Activated effector memory CD4-positive, alpha-beta T cell treated with anti-CD3 and anti-CD28 coated beads, Interleukin-2, amount 50 U/mL, for 16 hours (primary cell): ENCODE measurements around the gene C6orf136.
A peak's percentile ranks its signal among the peaks of the same experiment; 100 is the strongest.

Experiments used
- DNase-seq: peaks from one replicate; pipeline ENCODE4 v3.0.0-alpha.2; 2020

C6orf136 gene, protein sequence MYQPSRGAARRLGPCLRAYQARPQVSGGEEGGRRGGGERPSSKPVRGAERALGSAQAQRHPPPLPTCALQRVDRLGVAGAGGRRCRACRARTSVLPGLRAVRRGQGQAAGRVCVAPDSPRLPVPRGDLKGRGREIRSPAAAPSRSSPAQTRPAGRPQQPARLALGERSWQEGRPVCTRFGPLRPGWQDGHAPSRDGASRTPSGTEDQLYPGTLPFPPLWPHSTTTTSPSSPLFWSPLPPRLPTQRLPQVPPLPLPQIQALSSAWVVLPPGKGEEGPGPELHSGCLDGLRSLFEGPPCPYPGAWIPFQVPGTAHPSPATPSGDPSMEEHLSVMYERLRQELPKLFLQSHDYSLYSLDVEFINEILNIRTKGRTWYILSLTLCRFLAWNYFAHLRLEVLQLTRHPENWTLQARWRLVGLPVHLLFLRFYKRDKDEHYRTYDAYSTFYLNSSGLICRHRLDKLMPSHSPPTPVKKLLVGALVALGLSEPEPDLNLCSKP

DNA sequence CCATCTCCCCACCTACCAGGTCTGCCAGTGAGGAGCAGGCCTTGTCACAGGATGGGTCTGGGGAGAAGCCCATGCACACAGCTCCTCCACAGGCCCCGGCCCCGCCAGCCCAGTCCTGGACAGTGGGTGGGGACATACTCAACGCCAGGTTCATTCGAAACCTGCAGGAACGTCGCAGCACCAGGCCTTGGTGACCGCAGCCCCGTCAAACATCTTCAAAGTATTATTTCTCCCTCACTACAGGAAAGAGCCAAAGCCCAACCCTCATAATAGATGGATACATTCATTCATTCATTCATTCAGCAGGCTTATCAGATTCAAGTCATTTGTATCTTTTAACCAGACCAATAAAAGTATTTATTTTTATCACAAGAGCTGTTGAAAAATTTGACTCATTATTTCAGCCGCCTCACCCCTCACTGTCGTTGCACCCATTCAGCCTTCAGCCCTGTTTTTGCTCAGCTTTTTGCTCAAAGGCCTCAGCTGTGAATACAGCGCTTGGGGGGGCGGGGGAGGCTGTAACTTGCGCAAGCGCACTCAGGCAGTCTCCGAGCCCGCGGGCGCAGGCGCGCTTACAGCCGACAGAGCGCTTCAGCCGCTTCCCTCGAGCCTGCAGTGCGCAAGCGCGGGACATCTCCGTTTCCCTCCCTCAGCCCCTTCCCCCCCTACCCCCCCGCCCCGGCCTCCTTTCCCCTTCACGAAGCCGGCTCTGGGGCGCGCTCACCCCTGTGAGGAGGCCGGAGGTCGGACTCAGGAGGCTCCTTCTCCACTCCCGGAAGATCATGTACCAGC lies at the start of gene C6orf136:
C6orf136 (plus strand) TSS at position 684 of the 792 bp plus-strand sequence; CDS start at position 783, 99 bp downstream.
- DNase-seq = peak; percentile 97

DNA sequence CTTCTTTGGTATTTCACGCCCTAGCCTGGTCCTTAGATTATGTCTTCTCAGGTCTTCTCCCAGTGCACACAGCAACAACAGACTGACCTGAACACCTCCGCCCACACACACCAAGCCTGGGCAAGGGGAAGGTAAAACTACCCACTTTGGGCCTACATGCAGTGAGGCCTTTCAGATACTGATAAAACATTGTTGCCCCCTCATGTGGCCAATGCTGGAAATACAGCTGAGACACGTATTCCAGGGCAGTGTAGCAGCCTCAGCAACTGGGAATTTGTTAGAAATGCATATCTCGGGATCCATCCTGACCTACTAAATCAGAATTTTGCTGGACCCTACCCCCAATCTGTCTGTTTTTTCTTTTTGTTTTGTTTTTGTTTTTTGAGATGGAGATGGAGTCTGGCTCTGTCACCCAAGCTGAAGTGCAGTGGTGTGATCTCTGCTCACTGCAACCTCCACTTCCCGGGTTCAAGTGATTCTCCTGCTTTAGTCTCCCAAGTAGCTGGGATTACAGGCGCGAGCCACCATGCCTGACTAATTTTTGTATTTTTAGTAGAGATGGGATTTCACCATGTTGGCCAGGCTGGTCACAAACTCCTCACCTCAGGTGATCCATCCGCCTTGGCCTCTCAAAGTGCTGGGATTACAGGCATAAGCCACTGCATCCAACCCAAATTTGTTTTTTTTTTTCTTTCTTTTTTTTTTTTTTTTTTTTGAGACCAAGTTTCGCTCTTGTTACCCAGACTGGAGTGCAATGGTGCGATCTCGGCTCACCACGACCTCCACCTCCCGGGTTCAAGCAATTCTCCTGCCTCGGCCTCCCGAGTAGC lies 49.4 kb upstream of the C6orf136 start:
- DNase-seq = peak; percentile 91

DNA sequence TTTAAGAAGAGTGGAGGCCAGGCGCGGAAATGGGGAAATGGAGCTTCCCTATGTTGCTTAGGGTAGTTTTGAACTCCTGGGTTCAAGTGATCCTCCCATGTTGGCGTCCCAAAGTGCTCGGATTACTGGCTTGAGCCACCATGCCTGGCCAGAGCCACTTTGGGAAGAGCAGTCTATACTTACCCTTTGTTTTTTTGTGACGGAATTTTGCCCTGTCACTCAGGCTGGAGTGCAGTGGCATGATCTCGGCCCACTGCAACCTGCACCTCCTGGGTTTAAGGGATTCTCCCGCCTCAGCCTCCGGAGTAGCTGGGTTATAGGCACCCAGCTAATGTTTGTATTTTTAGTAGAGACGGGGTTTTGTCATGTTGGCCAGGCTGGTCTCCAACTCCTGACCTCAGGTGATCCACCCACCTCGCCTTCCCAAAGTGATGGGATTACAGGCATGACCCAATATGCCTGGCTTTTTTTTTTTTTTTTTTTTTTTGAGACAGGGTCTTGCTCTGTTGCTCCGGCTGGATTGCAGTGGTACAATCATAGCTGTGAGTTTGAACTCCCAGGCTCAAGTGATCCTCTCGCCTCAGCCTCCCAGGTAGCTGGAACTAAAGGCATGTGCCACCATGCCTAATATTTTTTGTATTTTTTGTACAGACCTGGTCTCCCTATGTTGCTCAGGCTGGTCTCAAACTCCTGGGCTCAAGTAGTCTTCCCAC lies 47.9 kb upstream of the C6orf136 start:
- no peak for DNase-seq

DNA sequence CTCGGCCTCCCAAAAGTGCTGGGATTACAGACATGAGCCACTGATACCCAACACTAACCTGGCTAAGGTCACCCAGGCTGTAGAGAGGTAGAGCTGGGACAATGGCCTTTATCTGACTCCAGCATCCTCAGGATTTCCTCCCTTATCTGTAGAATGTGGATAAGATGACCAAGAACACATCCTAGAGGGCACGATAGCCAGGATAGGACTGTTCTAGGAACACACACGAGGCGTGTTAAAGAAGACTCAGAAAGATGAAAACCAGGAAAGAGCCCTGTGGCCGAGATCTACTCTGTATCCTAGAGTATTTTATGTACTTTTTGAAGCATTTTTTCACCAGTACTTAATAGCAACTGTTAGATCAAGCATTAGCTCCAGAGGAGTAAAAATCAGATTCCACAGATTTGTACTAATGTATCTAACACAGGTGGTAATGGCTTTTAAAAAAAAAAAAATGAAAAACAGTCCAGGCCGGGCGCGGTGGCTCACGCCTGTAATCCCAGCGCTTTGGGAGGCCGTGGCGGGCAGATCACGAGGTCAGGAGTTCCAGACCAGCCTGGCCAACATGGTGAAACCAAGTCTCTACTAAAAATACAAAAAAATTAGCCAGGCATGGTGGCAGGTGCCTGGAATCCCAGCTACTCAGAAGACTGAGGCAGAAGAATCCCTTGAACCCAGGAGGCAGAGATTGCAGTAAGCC lies 47.2 kb upstream of the C6orf136 start:
- no peak for DNase-seq

DNA sequence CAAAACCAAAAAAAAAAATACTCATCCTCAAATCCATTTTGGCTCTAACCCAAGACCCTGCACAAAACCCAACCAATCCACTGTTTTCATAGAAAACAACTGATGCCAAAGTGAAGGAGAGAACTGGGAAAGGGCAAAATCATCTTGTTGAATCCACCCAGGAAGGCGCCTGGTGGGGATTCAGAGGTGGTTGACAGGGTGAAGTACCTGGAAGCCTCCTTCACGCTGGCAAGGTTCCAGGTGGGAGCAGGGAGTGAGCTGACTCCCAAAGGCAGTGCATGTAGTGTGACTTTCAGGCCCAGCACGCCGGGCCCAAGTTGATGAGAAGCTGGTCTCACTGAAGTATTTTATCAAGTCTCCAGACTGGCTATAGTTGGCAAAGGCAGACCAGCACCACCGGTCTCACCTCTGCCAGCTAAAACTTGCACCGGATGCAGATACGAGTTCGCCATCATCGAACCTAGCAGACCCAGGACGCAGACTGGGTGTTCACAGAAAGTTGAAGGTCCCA lies 46.4 kb upstream of the C6orf136 start:
- DNase-seq = no peak

DNA sequence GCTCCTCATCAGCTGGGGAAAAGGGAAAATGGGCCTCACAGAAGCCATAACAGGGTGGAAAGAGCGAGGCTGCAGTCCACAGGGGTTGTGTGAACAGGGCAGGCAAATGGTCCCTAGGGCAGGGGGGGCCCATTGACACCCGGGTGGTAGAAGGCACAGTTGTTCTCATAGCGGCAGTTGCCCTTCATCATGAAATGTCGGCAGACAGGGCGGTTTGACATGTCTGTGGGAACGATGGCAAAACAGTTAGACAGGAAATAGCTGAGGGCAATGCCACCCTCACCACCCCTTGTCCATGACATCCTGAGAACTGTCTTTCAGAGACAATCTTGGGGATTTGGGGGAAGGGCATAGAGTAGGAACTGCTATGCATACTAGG lies 45.5 kb upstream of the C6orf136 start:
- DNase-seq = no peak

DNA sequence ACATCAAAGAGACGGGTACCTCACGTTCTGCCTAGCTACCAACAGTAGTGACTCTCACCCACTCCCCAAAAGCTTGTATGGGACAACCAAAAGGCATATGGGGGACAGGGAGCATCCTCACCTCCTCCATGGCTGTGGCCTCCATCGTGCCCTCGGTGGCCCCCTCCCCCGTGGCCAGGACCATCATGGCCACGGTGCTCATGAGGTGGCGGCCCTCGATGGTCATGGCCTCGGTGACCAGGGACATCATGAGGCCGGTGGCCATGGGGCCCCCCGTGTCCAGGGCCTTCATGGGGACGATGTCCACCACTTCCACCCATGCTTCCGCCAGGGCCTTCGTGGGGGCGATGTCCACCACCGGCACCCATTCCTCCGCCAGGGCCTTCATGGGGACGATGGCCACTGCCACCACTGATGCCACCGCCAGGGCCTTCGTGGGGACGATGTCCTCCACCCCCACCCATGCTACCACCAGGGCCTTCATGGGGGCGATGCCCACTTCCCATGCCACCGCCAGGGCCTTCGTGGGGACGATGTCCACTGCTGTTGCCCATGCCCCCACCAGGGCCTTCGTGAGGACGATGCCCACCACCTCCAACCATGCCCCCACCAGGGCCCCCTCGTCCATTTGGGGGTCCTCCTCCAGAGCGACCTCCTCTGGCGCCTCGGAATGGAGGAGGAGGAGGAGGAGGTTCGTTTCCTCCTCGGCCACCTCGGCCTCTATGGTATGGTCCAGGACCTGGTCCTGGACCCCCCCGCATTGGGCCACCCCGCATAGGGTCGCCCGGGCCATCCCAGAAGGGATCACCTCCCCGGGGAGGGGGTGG lies 44.9 kb upstream of the C6orf136 start:
- DNase-seq = no peak

DNA sequence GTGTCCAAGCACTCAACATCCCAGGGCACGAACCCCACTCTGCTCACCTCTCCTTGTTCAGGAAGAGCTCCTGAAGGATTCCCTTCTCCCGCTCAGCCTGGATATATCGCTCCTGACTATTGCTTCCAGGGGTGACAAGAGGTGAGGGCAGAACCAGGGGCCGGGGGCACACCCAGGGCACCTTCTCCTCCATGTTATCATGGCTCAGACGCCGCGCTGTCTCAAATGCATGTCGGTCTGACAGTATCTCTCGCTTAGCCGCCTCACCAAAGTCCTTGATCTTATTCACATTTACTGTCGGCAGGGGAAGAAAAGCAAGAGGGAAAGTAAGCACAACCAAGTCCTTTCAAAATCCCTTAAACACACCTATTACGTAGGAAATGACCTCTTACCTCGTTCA lies 43.0 kb upstream of the C6orf136 start:
- DNase-seq = peak; percentile 48

DNA sequence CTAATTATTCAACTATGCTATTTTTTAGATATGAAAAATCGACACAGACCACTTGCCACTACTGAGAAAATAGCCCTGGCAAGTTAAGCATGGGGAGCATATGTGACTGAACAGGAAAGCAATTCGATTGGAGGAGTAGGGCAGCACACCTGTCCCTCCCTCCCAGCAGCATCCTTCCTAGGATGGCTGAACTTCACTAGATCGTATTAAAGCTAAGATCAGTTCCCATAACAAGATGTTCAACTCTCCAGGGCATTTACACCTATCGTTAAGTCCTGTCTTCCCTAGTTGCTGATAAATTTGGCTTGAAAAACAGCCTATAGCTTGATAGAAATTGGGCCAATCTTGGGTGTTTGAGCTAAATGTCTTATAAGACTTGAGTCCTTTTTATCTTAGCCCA lies 36.9 kb upstream of the C6orf136 start:
- peak; percentile 12 for DNase-seq

DNA sequence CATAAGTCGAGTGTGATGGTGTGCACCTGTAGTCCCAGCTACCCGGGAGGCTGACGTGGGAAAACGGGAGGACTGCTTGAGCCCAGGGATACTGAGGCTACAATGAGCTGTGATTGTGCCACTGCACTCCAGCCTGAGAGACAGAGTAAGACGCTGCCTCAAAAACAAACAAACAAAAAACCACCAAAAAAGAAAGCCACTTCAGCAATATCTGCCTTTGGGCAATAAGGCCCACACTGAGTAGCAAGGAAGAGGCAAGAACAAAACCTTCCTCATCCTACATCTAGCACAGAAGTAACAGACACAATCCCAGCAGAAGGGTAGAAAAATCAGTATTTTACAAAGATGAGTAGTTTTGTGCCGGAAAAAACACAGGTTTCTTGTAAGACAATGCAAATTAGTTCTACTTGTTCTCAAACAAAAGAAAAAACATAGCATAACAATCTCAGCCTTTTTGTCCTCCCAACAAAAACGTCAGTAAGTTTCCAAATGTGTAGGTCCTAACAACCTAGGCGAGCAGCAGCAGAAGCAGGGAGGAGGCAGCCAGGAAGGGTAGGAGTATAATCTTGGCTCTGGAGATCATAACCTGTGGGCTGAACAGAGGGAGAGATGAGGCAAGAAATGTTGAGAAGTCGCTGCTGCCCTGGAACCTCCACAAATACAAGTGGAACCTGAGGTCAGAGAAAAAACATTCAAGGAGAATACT lies 35.6 kb upstream of the C6orf136 start:
- DNase-seq = peak; percentile 38

DNA sequence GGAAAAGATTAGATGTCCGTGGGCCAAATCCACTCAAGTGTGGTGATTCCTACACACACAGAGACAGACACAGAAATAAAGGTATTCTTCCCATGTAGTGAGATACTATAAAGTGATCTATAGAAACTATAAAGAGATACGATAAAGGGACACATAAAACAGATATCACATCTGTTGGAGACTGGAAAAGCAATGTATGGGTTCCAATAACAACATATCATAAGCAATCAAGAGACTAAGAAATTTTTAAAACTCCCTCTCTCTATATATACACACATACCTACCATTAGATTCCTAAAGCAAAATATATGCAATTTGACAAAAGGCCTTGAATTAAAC lies 35.1 kb upstream of the C6orf136 start:
- DNase-seq = no peak

DNA sequence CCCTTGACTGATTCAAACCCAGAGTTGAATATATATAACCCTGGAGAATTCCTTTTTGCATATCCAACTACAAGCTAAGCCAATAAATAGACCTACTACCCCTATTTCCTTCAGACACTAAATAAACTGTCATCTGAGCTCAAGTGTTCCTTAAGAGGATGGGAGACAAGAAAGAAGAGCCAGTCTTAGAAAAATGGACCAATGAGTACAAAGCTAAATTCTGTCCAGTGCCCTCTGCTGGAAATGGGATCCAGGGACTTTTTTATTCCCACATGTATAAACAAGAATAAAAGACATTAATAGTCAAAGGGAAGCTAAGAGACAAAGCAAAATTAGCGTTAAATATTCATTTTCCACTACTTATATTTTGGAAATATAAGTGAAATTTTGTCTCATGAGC lies 34.7 kb upstream of the C6orf136 start:
- no peak for DNase-seq

DNA sequence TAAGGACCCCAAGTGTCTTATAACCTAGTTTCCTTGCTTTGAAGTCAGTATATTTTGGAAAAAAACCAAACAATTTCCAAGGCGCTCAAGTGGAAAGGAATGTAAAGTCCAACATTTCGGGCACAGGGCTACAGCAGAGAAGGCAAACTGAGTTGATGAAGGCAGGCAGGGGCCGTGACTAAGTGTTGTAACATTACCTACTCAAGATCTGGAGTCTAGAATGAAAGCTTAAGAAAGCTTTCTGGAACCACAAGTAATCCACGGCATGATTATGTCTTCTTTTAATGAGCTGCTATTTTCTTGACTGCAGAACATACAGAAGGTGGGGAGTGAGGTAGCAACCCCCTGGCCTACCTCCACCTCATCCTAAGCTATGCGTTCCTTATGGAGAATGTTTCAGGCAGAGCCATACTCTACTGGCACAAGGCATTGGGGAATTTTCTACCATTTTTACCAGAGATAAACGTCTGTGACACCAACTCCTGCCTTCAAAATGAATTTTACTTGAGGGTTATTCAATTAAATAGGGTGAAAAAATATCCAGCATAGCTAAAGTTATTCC lies 34.2 kb upstream of the C6orf136 start:
- peak; percentile 53 for DNase-seq

DNA sequence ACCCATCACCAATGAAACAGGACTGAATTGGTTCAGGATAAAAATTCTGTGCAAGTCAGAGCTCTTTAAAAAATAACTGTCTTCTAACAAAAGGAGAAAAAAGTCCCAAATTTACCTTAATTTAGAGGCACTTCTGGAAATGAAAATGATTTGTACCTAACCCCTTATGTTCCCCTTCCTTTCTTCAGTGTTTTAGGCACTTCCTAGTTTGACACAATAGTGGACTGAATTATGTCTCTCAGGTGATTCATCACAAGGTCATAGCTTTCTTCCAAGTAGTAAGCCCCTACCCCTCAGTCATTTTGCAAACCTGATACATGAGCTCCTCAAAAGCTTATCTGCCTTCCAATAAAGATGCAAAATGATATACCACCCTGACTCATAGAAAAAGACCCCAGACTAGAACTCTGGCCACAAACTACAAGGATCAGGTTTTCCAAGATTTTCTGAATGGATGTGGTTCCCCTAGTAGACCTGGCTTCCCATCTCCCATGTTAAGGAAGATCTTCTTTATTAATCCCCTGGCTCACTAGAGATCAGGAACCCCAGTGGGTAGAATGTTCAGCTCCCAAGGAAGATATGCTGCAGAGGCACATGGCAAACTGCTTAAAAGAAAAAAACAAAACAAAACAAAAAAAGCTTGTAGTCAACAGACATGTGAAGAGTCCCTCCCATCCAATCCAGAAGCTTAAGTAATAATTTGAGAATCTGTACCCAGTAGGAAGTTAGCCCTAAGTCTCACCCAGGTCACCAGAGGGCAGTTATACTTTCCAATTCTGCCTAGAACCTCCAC lies 33.5 kb upstream of the C6orf136 start:
- no peak for DNase-seq

DNA sequence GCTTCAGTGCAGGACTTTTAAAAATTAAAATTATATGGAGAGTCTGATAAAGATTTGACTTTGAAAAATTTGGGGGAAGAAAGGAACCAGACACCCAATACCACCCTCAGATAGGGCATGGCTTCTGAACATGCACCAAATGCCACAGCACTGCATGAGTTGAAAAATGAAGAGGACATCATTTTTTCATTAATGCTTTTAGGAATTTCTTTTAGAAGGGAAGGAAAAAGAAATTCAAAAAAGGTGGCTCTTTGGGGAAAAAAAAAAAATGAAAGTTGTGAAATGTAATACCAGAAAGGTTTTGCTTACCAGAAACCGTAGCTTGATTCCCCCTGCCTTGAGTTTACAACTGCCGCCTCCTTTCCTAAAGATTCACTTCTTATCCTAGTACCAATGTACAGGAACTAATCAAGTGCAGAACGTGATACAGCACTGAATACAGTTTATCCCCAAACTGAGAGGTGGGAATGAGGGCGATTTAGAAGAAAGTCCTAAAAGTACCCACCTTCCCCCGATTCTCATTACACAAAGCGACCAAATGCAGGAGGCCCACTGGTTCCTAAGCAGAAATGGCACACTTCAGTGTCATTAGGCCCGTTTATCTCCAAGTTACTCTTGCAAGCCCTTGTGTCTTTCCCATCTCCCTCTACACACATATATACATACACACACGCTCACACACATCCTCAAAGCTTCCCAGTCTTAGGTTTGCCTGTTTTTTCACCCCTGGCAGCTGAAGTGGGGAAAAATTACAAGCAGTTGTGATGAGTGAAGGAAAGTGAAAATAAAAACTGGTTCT lies 32.7 kb upstream of the C6orf136 start:
- DNase-seq = no peak

DNA sequence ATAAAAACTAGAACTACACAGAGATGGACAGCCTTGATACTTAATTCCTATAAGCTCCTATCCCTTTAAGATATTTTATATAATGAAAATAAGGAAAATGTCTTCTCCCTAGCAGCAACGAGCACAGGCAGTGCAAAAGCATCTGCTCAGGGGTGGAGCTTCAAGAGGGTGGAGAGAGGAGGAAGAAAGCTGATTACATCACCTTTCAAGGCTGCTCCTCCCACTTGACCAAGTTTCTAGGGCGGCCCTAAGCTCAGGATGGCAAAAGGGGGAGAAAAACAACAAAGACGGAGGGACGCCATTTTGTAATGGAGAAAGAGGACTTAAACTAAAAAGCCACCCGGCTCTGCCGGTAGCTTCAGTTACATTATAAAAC lies 32.1 kb upstream of the C6orf136 start:
- peak; percentile 92 for DNase-seq

DNA sequence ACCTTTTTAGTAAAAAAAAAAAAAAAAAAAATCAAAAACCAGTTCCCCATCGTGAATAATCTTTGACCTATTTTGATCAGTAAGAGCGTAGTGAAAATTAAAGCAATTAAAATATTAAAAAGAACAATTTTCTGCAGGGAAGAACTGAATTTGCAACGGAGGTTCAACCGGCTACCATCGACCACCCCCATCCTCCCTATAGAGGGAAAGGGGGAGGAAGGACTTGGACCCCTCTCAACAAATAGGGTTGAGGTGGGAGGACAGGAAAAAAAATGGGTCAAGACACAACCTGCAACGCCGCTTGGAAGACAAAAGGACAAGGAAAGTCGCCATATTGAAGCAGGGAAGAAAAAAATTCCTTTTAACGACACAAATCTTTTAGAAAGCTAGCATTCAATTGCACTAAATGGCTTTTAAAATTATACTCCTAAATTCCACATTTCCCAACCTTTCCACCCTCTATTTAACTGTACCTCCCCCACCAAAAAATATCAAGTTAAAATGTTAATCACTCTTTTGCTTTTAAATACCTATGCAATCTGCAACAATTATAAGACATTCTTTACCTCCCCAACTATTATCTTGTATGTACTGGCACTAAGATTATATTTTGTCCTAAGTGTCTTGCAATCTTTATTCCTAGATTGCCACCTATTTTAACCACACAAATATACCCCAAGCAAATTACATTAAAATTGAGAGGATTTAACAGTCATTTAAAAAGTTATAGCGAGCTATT lies 31.5 kb upstream of the C6orf136 start:
- peak; percentile 68 for DNase-seq
